Upper lobe of left lung (tissue), 6 donors: ENCODE results near the gene GARNL3. TPM values are rescaled to one million over a fixed set of nuclear protein-coding genes. Genes with fewer than 3 reads are reported as not detected.

Source experiments
- ATAC-seq, 2 donors: fragments of 200-7000 bp; cut with Tn5 transposase; one replicate each; pipeline ENCODE4 v1.9.1; 2022; ENCODE audit warnings: mild to moderate bottlenecking in 2 of 2, moderate library complexity in 2 of 2; ENCODE audit not compliant: low FRiP score in 2 of 2
- DNase-seq, 2 donors: peaks; one replicate each; pipeline ENCODE4 v3.0.0-alpha.2; 2019 to 2020
- H3K27ac ChIP-seq, 4 donors: fragments of 200-600 bp; sonication (generic); one replicate each; pipeline ENCODE4 v1.5.1; 2016 to 2019
- H3K27me3 ChIP-seq, 4 donors: fragments of 200-600 bp; sonication (generic); one replicate each; pipeline ENCODE4 v1.5.1; 2017 to 2019
- H3K36me3 ChIP-seq, 4 donors: fragments of 200-600 bp; sonication (generic); one replicate each; pipeline ENCODE4 v1.5.1; 2016 to 2019
- H3K4me1 ChIP-seq, 4 donors: fragments of 200-600 bp; sonication (generic); one replicate each; pipeline ENCODE4 v1.5.1; 2018 to 2019
- H3K4me3 ChIP-seq, 4 donors: fragments of 200-600 bp; sonication (generic); one replicate each; pipeline ENCODE4 v1.5.1; 2017 to 2019; ENCODE audit warnings: mild to moderate bottlenecking in 2 of 4, moderate library complexity in 1 of 4
- H3K9me3 ChIP-seq, 4 donors: fragments of 200-600 bp; sonication (generic); one replicate each; pipeline ENCODE4 v1.5.1; 2018 to 2019
- CTCF ChIP-seq, 6 experiments: fragments of 450-650 bp in 4 of 6; fragments of 200-600 bp in 2 of 6; sonication (generic) in 2 of 6; IDR thresholded peaks; one replicate each; pipeline ENCODE4 v1.5.1; 2016 to 2019; ENCODE audit warnings: antibody characterized with exemption in 6 of 6
- EP300 ChIP-seq, 4 donors: sonication (generic); formaldehyde crosslinking; IDR thresholded peaks; one replicate each; pipeline ENCODE4 v1.5.1; 2017; ENCODE audit warnings: antibody characterized with exemption in 4 of 4, control low read depth in 2 of 4
- POLR2A ChIP-seq, 4 donors: fragments of 450-650 bp; IDR thresholded peaks; one replicate each; pipeline ENCODE4 v1.5.1; 2016 to 2017; ENCODE audit warnings: antibody characterized with exemption in 4 of 4, mild to moderate bottlenecking in 2 of 4
- POLR2AphosphoS5 ChIP-seq, 2 donors: sonication (generic); formaldehyde crosslinking; IDR thresholded peaks; one replicate each; pipeline ENCODE4 v1.5.1; 2017; ENCODE audit warnings: antibody characterized with exemption in 2 of 2
- WGBS, 2 donors: methylation state at CpG; one replicate each; pipeline ENCODE4 v1.1.5; 2017 to 2018; 5-methylcytosine and 5-hydroxymethylcytosine counted together
- total RNA-seq, 6 donors: library from RNA; depleted of rRNA in 4 of 6; stranded (reverse); fragments of >200 nt in 4 of 6; gene quantifications; one replicate each; pipeline versions ENCODE4 v1.1.0 to v1.2.1, GENCODE V29; 2016 to 2021
- donor health status: DM: no; HTN: no; CAD: no; lungs with moderate emphysema.
- donor health status: DM: no; HTN: yes; CAD: no; lungs with severe emphysema.

Gene GARNL3
- total RNA-seq, 6 donors from 2014 or later: 3.1 to 37.7 (median 7.0) TPM

GRCh38 chr9:127309715-127310114 lies 45.1 kb downstream of the GARNL3 start:
- ATAC-seq (no peak), DNase-seq (no peak)
- Histone ChIP-seq H3K4me1 (peaks cover 12 to 28% (median 18%) of the 10 kb centered on the region in 4 donors), H3K27ac (no peak overlapping the region), H3K4me3 (no peak overlapping the region), H3K9me3 (no peaks in the 10 kb centered on the region), H3K36me3 (no peaks in the 10 kb centered on the region), H3K27me3 (no peaks in the 10 kb centered on the region)
- TF ChIP-seq POLR2A (IDR thresholded peaks at IDR 0.05): no peak
- no peak for TF ChIP-seq CTCF (IDR thresholded peaks at IDR 0.05)
- no peak for TF ChIP-seq POLR2AphosphoS5 (IDR thresholded peaks at IDR 0.05)
- no peak for TF ChIP-seq EP300 (IDR thresholded peaks at IDR 0.05)
- 69 to 74% methylated on average over 4 of the region's 4 CpGs for WGBS, 2 donors

- H3K27ac ChIP-seq: peak overlapping the region; percentile 50 to 73 (median 66)
- H3K4me3 ChIP-seq: no peak overlapping the region
Measured at GRCh38 chr9:127311239-127311741, 46.7 kb downstream of the GARNL3 start.

DNA sequence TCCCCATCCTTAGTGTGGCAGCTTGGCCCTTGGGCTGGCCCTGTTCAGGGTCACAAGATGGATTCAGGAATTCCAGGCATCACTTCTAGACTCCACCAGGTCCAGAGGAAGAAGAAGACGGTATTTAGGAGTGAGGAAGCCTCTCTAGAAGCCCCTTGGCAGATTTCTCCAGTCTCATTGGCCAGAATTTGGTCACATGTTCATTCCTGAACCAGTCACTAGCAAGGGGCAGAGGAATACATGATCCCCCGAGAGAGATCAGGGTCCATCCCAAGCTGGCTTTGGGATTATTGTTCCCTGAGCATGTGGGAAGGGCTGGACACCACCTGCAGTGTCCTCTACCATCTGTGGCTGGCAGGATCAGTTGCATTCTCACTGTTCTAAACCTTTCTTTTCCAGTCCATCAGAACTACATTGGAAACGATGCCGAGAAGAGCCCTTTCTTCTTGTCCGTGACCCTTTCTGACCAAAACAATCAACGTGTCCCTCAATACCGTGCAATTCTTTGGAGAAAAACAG lies 48.5 kb downstream of the GARNL3 start:
- no peak for ATAC-seq
- DNase-seq: no peak
- Histone ChIP-seq H3K9me3 (no peaks in the 10 kb centered on the region), H3K36me3 (no peaks in the 10 kb centered on the region), H3K4me3 (no peak overlapping the region), H3K4me1 (peaks cover 12 to 28% (median 18%) of the 10 kb centered on the region in 4 donors), H3K27ac (no peak overlapping the region), H3K27me3 (no peaks in the 10 kb centered on the region)
- WGBS, 2 donors: 95 to 98% methylated on average over 7 of the region's 7 CpGs
- TF ChIP-seq POLR2AphosphoS5 (IDR thresholded peaks at IDR 0.05): no peak
- no peak for TF ChIP-seq CTCF (IDR thresholded peaks at IDR 0.05)
- TF ChIP-seq EP300 (IDR thresholded peaks at IDR 0.05): no peak
- no peak for TF ChIP-seq POLR2A (IDR thresholded peaks at IDR 0.05)

More at GRCh38 chr9:127311239-127311741, 46.7 kb downstream of the GARNL3 start:
- 30 to 34% methylated on average over 5 of the region's 5 CpGs for WGBS, 2 donors
- Histone ChIP-seq H3K36me3 (no peaks in the 10 kb centered on the region), H3K4me1 (peaks cover 12 to 28% (median 18%) of the 10 kb centered on the region in 4 donors), H3K9me3 (no peaks in the 10 kb centered on the region), H3K27me3 (no peaks in the 10 kb centered on the region)
- TF ChIP-seq POLR2AphosphoS5 (IDR thresholded peaks at IDR 0.05): no peak
- peak in 4 of 6 experiments; percentile 29 to 40 (median 35) for TF ChIP-seq CTCF (IDR thresholded peaks at IDR 0.05)
- TF ChIP-seq POLR2A (IDR thresholded peaks at IDR 0.05): no peak
- TF ChIP-seq EP300 (IDR thresholded peaks at IDR 0.05): peak in 2 of 4 donors; percentile 33 to 35
- DNase-seq: peak in 1 of 2 donors; percentile 45
- ATAC-seq: peak; percentile 49 to 77

GRCh38 chr9:127314911-127315310 lies 50.3 kb downstream of the GARNL3 start:
- 89 to 94% methylated on average over 1 to 2 of the region's 2 CpGs for WGBS, 2 donors
- no peaks in the 10 kb centered on the region for H3K9me3 ChIP-seq
- ATAC-seq: no peak
- no peak overlapping the region for H3K27ac ChIP-seq
- no peaks in the 10 kb centered on the region for H3K36me3 ChIP-seq
- H3K4me1 ChIP-seq: peaks cover 14 to 25% (median 20%) of the 10 kb centered on the region in 4 donors
- TF ChIP-seq POLR2AphosphoS5 (IDR thresholded peaks at IDR 0.05) (no peak), EP300 (IDR thresholded peaks at IDR 0.05) (no peak), POLR2A (IDR thresholded peaks at IDR 0.05) (no peak), CTCF (IDR thresholded peaks at IDR 0.05) (no peak)
- no peak overlapping the region for H3K4me3 ChIP-seq
- H3K27me3 ChIP-seq: no peaks in the 10 kb centered on the region
- DNase-seq: no peak
